Measurements from ENCODE around the gene NRF1. TPM values are rescaled to one million over a fixed set of nuclear protein-coding genes. Genes with fewer than 3 reads are reported as not detected.

Gene NRF1
- total RNA-seq, 1 experiment from 2014 or later, result 19.3 TPM

DNA sequence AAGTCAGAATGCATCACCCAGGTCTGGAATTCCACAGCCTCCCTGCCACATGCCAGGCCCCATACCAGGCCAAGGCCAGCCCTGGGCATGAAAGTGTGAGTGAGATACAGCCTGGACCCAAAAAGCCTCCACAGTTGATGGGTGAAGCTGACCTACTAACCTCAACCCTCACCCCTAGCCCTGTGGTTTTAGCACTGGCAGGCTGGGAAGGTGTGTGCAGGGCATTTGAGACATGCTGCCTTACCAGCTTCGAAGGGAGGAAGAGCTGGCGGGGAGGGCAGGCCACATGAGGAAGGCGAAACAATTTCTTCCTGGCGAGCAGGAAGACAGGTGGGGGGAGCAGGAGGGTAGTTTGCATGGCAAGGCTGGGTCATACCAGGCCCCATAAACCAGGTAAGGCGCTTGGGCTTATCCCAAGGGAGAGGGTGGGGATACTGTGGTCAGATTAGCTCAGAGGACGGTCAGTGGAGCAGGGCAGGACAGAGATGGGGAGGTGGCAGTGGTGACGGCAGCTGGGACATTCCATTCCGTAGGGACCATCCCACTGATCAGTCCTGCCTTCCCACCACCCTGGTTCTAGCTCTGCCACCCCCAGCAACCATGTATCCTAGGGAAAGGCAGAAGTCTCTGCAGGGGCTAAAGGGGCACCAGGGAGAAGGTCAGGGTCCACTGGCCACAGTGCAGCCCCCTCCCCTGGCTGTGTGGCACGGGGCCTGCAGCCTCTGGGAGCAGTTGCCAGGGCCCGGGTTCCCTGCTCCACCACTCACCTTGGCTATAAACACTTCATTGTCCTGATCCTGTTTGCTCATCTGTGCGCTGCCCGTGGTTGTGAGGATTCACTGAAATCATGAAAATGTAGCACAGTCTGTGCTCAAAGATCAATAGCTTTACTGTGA lies 155.8 kb downstream of the NRF1 start:
- DNase-seq, result no peak
- Histone ChIP-seq H4K91ac (ENCODE audit: insufficient read length, low read depth, low read length) (no peak overlapping the region), H2AFZ (ENCODE audit: low read length) (no peak overlapping the region), H3K14ac (ENCODE audit: insufficient read depth, low read length) (no peak overlapping the region), H3K18ac (ENCODE audit: insufficient read length, low read depth, low read length) (no peak overlapping the region), H2BK15ac (ENCODE audit: low read depth, low read length) (no peak overlapping the region), H3K27me3 (ENCODE audit: insufficient read depth, low read length) (no peaks in the 10 kb centered on the region), H2BK5ac (ENCODE audit: insufficient read length, low read length) (no peak overlapping the region), H3T11ph (ENCODE audit: low read length) (no peak overlapping the region), H4K8ac (replicated peaks; ENCODE audit: insufficient read length, low read depth, low read length) (no peak overlapping the region), H3K4me1 (ENCODE audit: insufficient read depth, low read length) (peaks cover 6% of the 10 kb centered on the region; the same call in 1 of the 2 replicates), H3K79me1 (ENCODE audit: insufficient read depth, low read depth, low read length, poor library complexity, severe bottlenecking) (no peaks in the 10 kb centered on the region), H4K5ac (ENCODE audit: insufficient read length, low read depth, low read length) (no peak overlapping the region), H3K27ac (ENCODE audit: insufficient read length, low read depth, low read length) (no peak overlapping the region), H3K4me2 (ENCODE audit: insufficient read depth, insufficient read length, low read length) (no peak overlapping the region), H2BK12ac (ENCODE audit: insufficient read length, low read depth, low read length) (no peak overlapping the region), H3K79me2 (ENCODE audit: insufficient read depth, low read length) (no peaks in the 10 kb centered on the region), H3K9me3 (ENCODE audit: control insufficient read depth, low read depth, low read length) (no peaks in the 10 kb centered on the region), H3K23ac (ENCODE audit: insufficient read length, low read depth, low read length) (no peak overlapping the region), H3K56ac (ENCODE audit: insufficient read length, low read depth, low read length) (no peak overlapping the region), H2BK20ac (ENCODE audit: low read depth, low read length, poor library complexity, severe bottlenecking) (no peak overlapping the region), H3K23me2 (ENCODE audit: insufficient read length, low read depth, low read length, poor library complexity, severe bottlenecking) (no peaks in the 10 kb centered on the region), H3K9ac (ENCODE audit: extremely low read depth, insufficient read length, low read length) (no peak overlapping the region), H4K20me1 (ENCODE audit: control insufficient read depth, insufficient read depth, insufficient read length) (no peaks in the 10 kb centered on the region), H2BK120ac (ENCODE audit: low read depth, low read length, poor library complexity, severe bottlenecking) (no peak overlapping the region), H3K4ac (ENCODE audit: low read depth, low read length) (no peak overlapping the region), H2AK5ac (ENCODE audit: insufficient read length, low read length) (no peak overlapping the region)
- TF ChIP-seq, protein P1, sequence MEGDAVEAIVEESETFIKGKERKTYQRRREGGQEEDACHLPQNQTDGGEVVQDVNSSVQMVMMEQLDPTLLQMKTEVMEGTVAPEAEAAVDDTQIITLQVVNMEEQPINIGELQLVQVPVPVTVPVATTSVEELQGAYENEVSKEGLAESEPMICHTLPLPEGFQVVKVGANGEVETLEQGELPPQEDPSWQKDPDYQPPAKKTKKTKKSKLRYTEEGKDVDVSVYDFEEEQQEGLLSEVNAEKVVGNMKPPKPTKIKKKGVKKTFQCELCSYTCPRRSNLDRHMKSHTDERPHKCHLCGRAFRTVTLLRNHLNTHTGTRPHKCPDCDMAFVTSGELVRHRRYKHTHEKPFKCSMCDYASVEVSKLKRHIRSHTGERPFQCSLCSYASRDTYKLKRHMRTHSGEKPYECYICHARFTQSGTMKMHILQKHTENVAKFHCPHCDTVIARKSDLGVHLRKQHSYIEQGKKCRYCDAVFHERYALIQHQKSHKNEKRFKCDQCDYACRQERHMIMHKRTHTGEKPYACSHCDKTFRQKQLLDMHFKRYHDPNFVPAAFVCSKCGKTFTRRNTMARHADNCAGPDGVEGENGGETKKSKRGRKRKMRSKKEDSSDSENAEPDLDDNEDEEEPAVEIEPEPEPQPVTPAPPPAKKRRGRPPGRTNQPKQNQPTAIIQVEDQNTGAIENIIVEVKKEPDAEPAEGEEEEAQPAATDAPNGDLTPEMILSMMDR (conservative IDR thresholded peaks at IDR 0.05), result no peak
- peaks cover 5 to 34% (median 14%) of the 10 kb centered on the region in 3 experiments; a peak in 4 of 7 replicates for H3K36me3 Mint-ChIP-seq (ENCODE audit: insufficient read depth in 1 of 3, low read depth in 3 of 3)
- no peaks in the 10 kb centered on the region for H3K9me3 Mint-ChIP-seq
- no peak overlapping the region for H3K4me3 Mint-ChIP-seq
- H3K4me1 Mint-ChIP-seq, result peaks cover 21 to 30% of the 10 kb centered on the region in 2 experiments
- no CpG with 5 or more reads among the region's 12 CpGs for WGBS (ENCODE audit: extremely low coverage, insufficient read length, low lambda C conversion rate)
- peak overlapping the region in 1 of 3 experiments; percentile 76; a peak in 1 of 7 replicates for H3K27ac Mint-ChIP-seq
- H3K27me3 Mint-ChIP-seq (ENCODE audit: low read depth), result peaks cover 2% of the 10 kb centered on the region; the same call in 1 of the 2 replicates
